ENCODE results near the gene LRRC73.

- TF ChIP-seq TAF1 (IDR thresholded peaks at IDR 0.05; ENCODE audit: low read depth) = no peak
- no peak for TF ChIP-seq MAX (IDR thresholded peaks at IDR 0.05)
- no peak for TF ChIP-seq USF1 (IDR thresholded peaks at IDR 0.05)
- no peak for TF ChIP-seq EP300 (IDR thresholded peaks at IDR 0.05; ENCODE audit: borderline replicate concordance)
- TF ChIP-seq REST (IDR thresholded peaks at IDR 0.05; ENCODE audit: low read depth) = no peak
- no peak for TF ChIP-seq YY1 (IDR thresholded peaks at IDR 0.05; ENCODE audit: low read depth)
- TF ChIP-seq FOXM1 (IDR thresholded peaks at IDR 0.05; ENCODE audit: borderline replicate concordance, low read depth) = no peak
- TF ChIP-seq RAD21 (IDR thresholded peaks at IDR 0.05; ENCODE audit: low read depth) = no peak
- no peak for TF ChIP-seq CREB1 (IDR thresholded peaks at IDR 0.05; ENCODE audit: low read depth)
Measured at GRCh38 chr6:43472515-43472914, 37.6 kb downstream of the LRRC73 start.
